Measurements from ENCODE around the gene FUT6.
"Not testable (repeated sequence)": the region's sequence is repeated elsewhere in the genome, so short reads cannot be mapped to it uniquely, and the experiment has no call there.

Gene FUT6

GRCh38 chr19:5877882-5878281 is 38.4 kb upstream of the FUT6 start:
- H3K9ac ChIP-seq (ENCODE audit: low read length), result no peak overlapping the region
- no peak overlapping the region for H3K27ac ChIP-seq (ENCODE audit: low read depth, low read length, poor library complexity, severe bottlenecking)

GRCh38 chr19:5877427-5877826 is 37.9 kb upstream of the FUT6 start:
- no peaks in the 10 kb centered on the region for H3K36me3 ChIP-seq (ENCODE audit: insufficient read depth, low read length)
- H3K27me3 ChIP-seq (ENCODE audit: insufficient read depth, low read length), result 0 out of 2 replicates have a peak, but pooled peaks cover 6% of the 10 kb centered on the region
- H3K4me2 ChIP-seq (ENCODE audit: low read length), result no peak overlapping the region
- no peaks in the 10 kb centered on the region for H3K4me1 ChIP-seq (ENCODE audit: insufficient read depth, low read length, severe bottlenecking)
- no peaks in the 10 kb centered on the region for H3F3A ChIP-seq (ENCODE audit: insufficient read depth, low read length)
- H3K4me3 ChIP-seq (ENCODE audit: low read depth, low read length, poor library complexity, severe bottlenecking), result no peak overlapping the region
- no peak for TF ChIP-seq EZH2 (IDR thresholded peaks at IDR 0.05; ENCODE audit: borderline replicate concordance, low read length)
- TF ChIP-seq CTCF (IDR thresholded peaks at IDR 0.05; ENCODE audit: low read length), result no peak
- H3K9ac ChIP-seq (ENCODE audit: low read length), result no peak overlapping the region
- no peak overlapping the region for H3K27ac ChIP-seq (ENCODE audit: low read depth, low read length, poor library complexity, severe bottlenecking)
- no peaks in the 10 kb centered on the region for H3K79me2 ChIP-seq (ENCODE audit: insufficient read depth, low read length)
- no peak overlapping the region for H2AFZ ChIP-seq (ENCODE audit: low read length)
- H3K9me2 ChIP-seq (ENCODE audit: low read depth, low read length), result no peaks in the 10 kb centered on the region
- H4K20me1 ChIP-seq (ENCODE audit: insufficient read depth, low read length), result no peaks in the 10 kb centered on the region
- no peaks in the 10 kb centered on the region for H3K9me3 ChIP-seq (ENCODE audit: low read length)

More at GRCh38 chr19:5877882-5878281, 38.4 kb upstream of the FUT6 start:
- H3K9me3 ChIP-seq (ENCODE audit: low read length), result no peaks in the 10 kb centered on the region
- H3K4me3 ChIP-seq (ENCODE audit: low read depth, low read length, poor library complexity, severe bottlenecking), result no peak overlapping the region
- H3K4me1 ChIP-seq (ENCODE audit: insufficient read depth, low read length, severe bottlenecking), result no peaks in the 10 kb centered on the region
- no peak overlapping the region for H2AFZ ChIP-seq (ENCODE audit: low read length)
- no peaks in the 10 kb centered on the region for H3K79me2 ChIP-seq (ENCODE audit: insufficient read depth, low read length)
- H4K20me1 ChIP-seq (ENCODE audit: insufficient read depth, low read length), result no peaks in the 10 kb centered on the region
- 0 out of 2 replicates have a peak, but pooled peaks cover 6% of the 10 kb centered on the region for H3K27me3 ChIP-seq (ENCODE audit: insufficient read depth, low read length)
- H3K9me2 ChIP-seq (ENCODE audit: low read depth, low read length), result no peaks in the 10 kb centered on the region
- TF ChIP-seq EZH2 (IDR thresholded peaks at IDR 0.05; ENCODE audit: borderline replicate concordance, low read length), result no peak
- TF ChIP-seq CTCF (IDR thresholded peaks at IDR 0.05; ENCODE audit: low read length), result no peak
- no peak overlapping the region for H3K4me2 ChIP-seq (ENCODE audit: low read length)
- H3F3A ChIP-seq (ENCODE audit: insufficient read depth, low read length), result no peaks in the 10 kb centered on the region
- H3K36me3 ChIP-seq (ENCODE audit: insufficient read depth, low read length), result no peaks in the 10 kb centered on the region

GRCh38 chr19:5874496-5874895 is 35.0 kb upstream of the FUT6 start:
- not testable (repeated sequence) for H3K36me3 ChIP-seq (ENCODE audit: insufficient read depth, low read length); H3K27me3 ChIP-seq (ENCODE audit: insufficient read depth, low read length); H3K9ac ChIP-seq (ENCODE audit: low read length); H4K20me1 ChIP-seq (ENCODE audit: insufficient read depth, low read length); H3K4me3 ChIP-seq (ENCODE audit: low read depth, low read length, poor library complexity, severe bottlenecking); H2AFZ ChIP-seq (ENCODE audit: low read length); H3F3A ChIP-seq (ENCODE audit: insufficient read depth, low read length); H3K79me2 ChIP-seq (ENCODE audit: insufficient read depth, low read length); H3K9me3 ChIP-seq (ENCODE audit: low read length); H3K9me2 ChIP-seq (ENCODE audit: low read depth, low read length); H3K4me2 ChIP-seq (ENCODE audit: low read length); H3K4me1 ChIP-seq (ENCODE audit: insufficient read depth, low read length, severe bottlenecking); H3K27ac ChIP-seq (ENCODE audit: low read depth, low read length, poor library complexity, severe bottlenecking)

GRCh38 chr19:5873617-5874199 is 34.2 kb upstream of the FUT6 start:
- H3K4me2 ChIP-seq (ENCODE audit: low read length), result no peak overlapping the region
- H3K36me3 ChIP-seq (ENCODE audit: insufficient read depth, low read length), result no peaks in the 10 kb centered on the region
- no peaks in the 10 kb centered on the region for H3K9me2 ChIP-seq (ENCODE audit: low read depth, low read length)
- H3K4me3 ChIP-seq (ENCODE audit: low read depth, low read length, poor library complexity, severe bottlenecking), result no peak overlapping the region
- TF ChIP-seq CTCF (IDR thresholded peaks at IDR 0.05; ENCODE audit: low read length) (no peak), EZH2 (IDR thresholded peaks at IDR 0.05; ENCODE audit: borderline replicate concordance, low read length) (no peak)
- H3F3A ChIP-seq (ENCODE audit: insufficient read depth, low read length), result no peaks in the 10 kb centered on the region
- no peaks in the 10 kb centered on the region for H3K9me3 ChIP-seq (ENCODE audit: low read length)
- no peaks in the 10 kb centered on the region for H4K20me1 ChIP-seq (ENCODE audit: insufficient read depth, low read length)
- H3K4me1 ChIP-seq (ENCODE audit: insufficient read depth, low read length, severe bottlenecking), result no peaks in the 10 kb centered on the region
- no peaks in the 10 kb centered on the region for H3K79me2 ChIP-seq (ENCODE audit: insufficient read depth, low read length)
- 0 out of 2 replicates have a peak, but pooled peaks cover 6% of the 10 kb centered on the region for H3K27me3 ChIP-seq (ENCODE audit: insufficient read depth, low read length)
- no peak overlapping the region for H3K27ac ChIP-seq (ENCODE audit: low read depth, low read length, poor library complexity, severe bottlenecking)
- H3K9ac ChIP-seq (ENCODE audit: low read length), result no peak overlapping the region
- H2AFZ ChIP-seq (ENCODE audit: low read length), result no peak overlapping the region
